A549 (cell line): ENCODE results near the gene PPID. TPM values are rescaled to one million over a fixed set of nuclear protein-coding genes. Genes with fewer than 3 reads are reported as not detected.

ENCODE experiments used
- ATAC-seq, 2 experiments: fragments of 200-7000 bp in 1 of 2; fragments of >200 bp in 1 of 2; cut with Nextera tagmentation in 1 of 2; cut with Tn5 transposase in 1 of 2; 3 replicates each; pipeline versions ENCODE4 v1.8.0 to v1.9.1; 2018 to 2020; ENCODE audit warnings: mild to moderate bottlenecking in 1 of 2, moderate library complexity in 1 of 2
- CTCF ChIA-PET: fragments of 300-600 bp; sonication (Branson Sonifier 250); formaldehyde crosslinking; extraction: SDS; loops from one replicate; lab custom pipeline; 2021; ENCODE audit warnings: antibody characterized with exemption, inconsistent platforms; lab: Yijun Ruan, JAX
- POLR2A ChIA-PET: fragments of 350-600 bp; formaldehyde crosslinking; extraction: SDS; loops from one replicate; lab custom pipeline; 2021; ENCODE audit warnings: antibody characterized with exemption, inconsistent platforms; lab: Yijun Ruan, JAX
- DNase-seq, 2 experiments: peaks; one replicate each; pipeline versions ENCODE4 v3.0.0 to v3.0.0-alpha.2; 2011 to 2016; ENCODE audit warnings: low read depth in 1 of 2, low spot score in 1 of 2
- FAIRE-seq: peaks from 2 replicates; lab custom pipeline; 2011; peaks lifted over from hg19 to GRCh38; lab: Jason Lieb, UNC
- H3K27ac ChIP-seq, 2 experiments: fragments of >200 bp; sonication (Bioruptor Twin); formaldehyde crosslinking; 3 replicates each; pipeline ENCODE4 v1.5.1; 2016 to 2017
- H3K4me1 ChIP-seq: fragments of >200 bp; sonication (Bioruptor Twin); formaldehyde crosslinking; 3 replicates; pipeline ENCODE4 v1.6.1; 2016
- H3K4me2 ChIP-seq: fragments of >200 bp; sonication (Bioruptor Twin); formaldehyde crosslinking; 3 replicates; pipeline ENCODE4 v1.6.1; 2016
- H3K4me3 ChIP-seq: fragments of >200 bp; sonication (Bioruptor Twin); formaldehyde crosslinking; 3 replicates; pipeline ENCODE4 v1.5.1; 2016
- H3K9me3 ChIP-seq: fragments of >200 bp; sonication (Bioruptor Twin); formaldehyde crosslinking; 3 replicates; pipeline ENCODE4 v1.6.1; 2016
- ATOH8 ChIP-seq: fragments of 250-450 bp; sonication (Bioruptor Pico); IDR thresholded peaks from 2 replicates; pipeline ENCODE4 v1.5.0; 2020; ENCODE audit warnings: low read depth, mild to moderate bottlenecking, moderate library complexity
- CEBPB ChIP-seq, 2 experiments: fragments of >200 bp in 1 of 2; sonication (Bioruptor Twin) in 1 of 2; formaldehyde crosslinking in 1 of 2; IDR thresholded peaks; 2 replicates each; pipeline ENCODE4 v1.6.1; 2012 to 2016
- E2F6 ChIP-seq: IDR thresholded peaks from 2 replicates; pipeline ENCODE4 v1.6.1; 2012; ENCODE audit warnings: low read depth, borderline replicate concordance
- HEYL ChIP-seq: fragments of 250-450 bp; sonication (Bioruptor Pico); IDR thresholded peaks from 2 replicates; pipeline ENCODE4 v1.8.0; 2021; ENCODE audit warnings: mild to moderate bottlenecking, moderate library complexity
- JUN ChIP-seq, 2 experiments: fragments of >200 bp; sonication (Bioruptor Twin); formaldehyde crosslinking; IDR thresholded peaks; 2 replicates in 1 of 2; 3 replicates in 1 of 2; pipeline ENCODE4 v1.6.1; 2016 to 2017
- JUNB ChIP-seq: fragments of >200 bp; sonication (Bioruptor Twin); formaldehyde crosslinking; IDR thresholded peaks from 2 replicates; pipeline ENCODE4 v1.6.1; 2016
- MAFK ChIP-seq: fragments of 450-650 bp; IDR thresholded peaks from 2 replicates; pipeline ENCODE4 v1.6.1; 2014; ENCODE audit not compliant: partially characterized antibody
- MYC ChIP-seq: IDR thresholded peaks from 2 replicates; pipeline ENCODE4 v1.6.1; 2012; ENCODE audit warnings: mild to moderate bottlenecking, inconsistent platforms, low read length, improper control_type of control experiment, borderline replicate concordance
- PHF8 ChIP-seq: fragments of 200-600 bp; sonication (generic); IDR thresholded peaks from 2 replicates; pipeline ENCODE4 v1.6.1; 2016; ENCODE audit warnings: low read depth, mild to moderate bottlenecking, antibody characterized with exemption, moderate library complexity, borderline replicate concordance
- POLR2A ChIP-seq: IDR thresholded peaks from 2 replicates; pipeline ENCODE4 v1.6.1; 2012; ENCODE audit warnings: mild to moderate bottlenecking, low read length
- SREBF2 ChIP-seq: fragments of 450-650 bp; IDR thresholded peaks from 2 replicates; pipeline ENCODE4 v1.6.1; 2014; ENCODE audit warnings: mild to moderate bottlenecking, moderate library complexity
- ZNF302 ChIP-seq: fragments of 250-450 bp; sonication (Bioruptor Pico); IDR thresholded peaks from 2 replicates; pipeline ENCODE4 v1.9.0; 2021; ENCODE audit warnings: inconsistent platforms, mild to moderate bottlenecking, moderate library complexity
- WGBS: methylation state at CpG from one replicate; pipeline ENCODE4 v1.1.6; 2017; ENCODE audit errors: missing lambda C conversion rate; 5-methylcytosine and 5-hydroxymethylcytosine counted together
- polyA minus RNA-seq: library from RNA; depleted of rRNA, polyadenylated mRNA; stranded (reverse); fragments of >200 nt; gene quantifications from 2 replicates; pipeline ENCODE4 v1.2.3, GENCODE V29; 2011; rRNA and poly(A)+ RNA removed
- polyA plus RNA-seq, 4 experiments: library from polyadenylated mRNA; depleted of rRNA in 3 of 4; stranded (reverse); fragments of >200 nt; fragmentation: RNase III in 1 of 4; extraction: RNeasy Plus Mini Kit Qiagen cat#74134 plus additional on column Dnase treatment in 1 of 4; gene quantifications; 2 replicates in 3 of 4; 3 replicates in 1 of 4; pipeline ENCODE4 v1.2.3, GENCODE V29; 2011 to 2017
- TF ChIP-seq, protein P1 (sequence below): fragments of >200 bp; sonication (Bioruptor Twin); formaldehyde crosslinking; IDR thresholded peaks from 3 replicates; pipeline ENCODE4 v1.6.1; 2016
- TF ChIP-seq, protein P2 (sequence below): fragments of 150-350 bp; IDR thresholded peaks from 2 replicates; pipeline ENCODE4 v1.6.1; 2014; ENCODE audit warnings: low read depth, mild to moderate bottlenecking, low read length
- TF ChIP-seq, protein P3 (sequence below): IDR thresholded peaks from 2 replicates; pipeline ENCODE4 v1.6.1; 2012
- TF ChIP-seq, protein P4 (sequence below): fragments of 450-650 bp; IDR thresholded peaks from 2 replicates; pipeline ENCODE4 v1.6.1; 2014; ENCODE audit warnings: antibody characterized with exemption

Gene PPID
- polyA plus RNA-seq (2011; rRNA removed) (30.7 and 31.6 TPM in 2 replicates), polyA plus RNA-seq (2017; fragmentation: RNase III; extraction: RNeasy Plus Mini Kit Qiagen cat#74134 plus additional on column Dnase treatment) (43.3 to 52.1 TPM (median 44.1 TPM) in 3 replicates), polyA minus RNA-seq (7.1 and 7.4 TPM in 2 replicates)
- 23.7 and 26.6 TPM in 2 replicates for polyA plus RNA-seq (2012; cell fraction: cytosol; rRNA removed)
- polyA plus RNA-seq (2012; cell fraction: nucleus; rRNA removed) = 9.0 and 14.4 TPM in 2 replicates

DNA sequence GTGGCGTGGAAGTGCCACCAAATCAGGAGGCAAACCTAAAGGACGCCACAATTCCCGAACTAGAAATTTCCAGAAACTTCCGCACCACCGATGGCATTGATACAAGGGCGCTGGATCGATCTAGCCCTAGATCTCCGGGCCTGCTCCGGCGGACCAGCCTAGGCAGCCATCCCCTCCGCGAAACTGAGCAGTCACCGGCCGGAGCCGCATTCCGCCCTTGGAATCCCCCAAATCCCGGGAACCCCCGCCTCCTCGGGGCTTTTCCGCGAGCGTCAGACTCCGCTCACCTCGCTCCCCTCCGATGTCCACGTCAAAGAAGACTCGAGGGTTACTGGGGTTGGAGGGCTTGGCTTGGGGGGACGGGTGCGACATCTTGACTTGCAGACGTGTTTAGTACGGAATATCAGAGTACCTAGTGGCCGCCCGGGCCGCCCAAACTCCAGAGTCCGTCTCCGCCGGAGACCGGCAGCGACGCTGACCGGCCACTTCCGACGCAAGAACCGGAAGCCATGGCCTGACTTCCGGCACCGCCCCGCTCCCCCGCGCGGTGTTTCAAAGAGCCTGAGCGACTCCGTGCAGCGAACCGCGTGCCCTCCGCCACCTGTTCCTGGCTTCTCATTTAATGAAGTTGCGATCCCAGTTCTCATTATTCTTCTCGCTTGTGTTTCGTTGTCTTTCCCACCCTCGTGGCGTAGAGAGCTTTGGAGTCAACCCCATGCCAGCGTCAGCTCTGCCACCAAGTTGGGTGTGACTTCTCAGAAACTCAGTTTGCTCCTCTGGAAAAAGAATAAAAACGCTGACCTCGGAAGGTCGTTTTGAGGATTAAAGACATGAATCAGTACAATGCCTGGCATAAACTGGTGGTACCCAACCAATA is at the start of gene PPID:
PPID (minus strand) TSS at position 480 of the 877 bp plus-strand sequence; CDS start at position 372, 108 bp downstream.
- Histone ChIP-seq H3K4me2 (peak within 1 kb of the TSS; percentile 85), H3K4me1 (no peaks in the 10 kb centered on the region), H3K4me3 (peak within 1 kb of the TSS; percentile 80), H3K27ac (peak within 1 kb of the TSS; percentile 86 to 95), H3K9me3 (no peaks in the 10 kb centered on the region)
- WGBS = 0% methylated on average over 26 of the region's 65 CpGs
- FAIRE-seq (no peak), DNase-seq (peak; percentile 67 to 84), ATAC-seq (peak; percentile 98 to 99)
- POLR2A ChIA-PET = no interaction called here
- TF ChIP-seq, protein P1, sequence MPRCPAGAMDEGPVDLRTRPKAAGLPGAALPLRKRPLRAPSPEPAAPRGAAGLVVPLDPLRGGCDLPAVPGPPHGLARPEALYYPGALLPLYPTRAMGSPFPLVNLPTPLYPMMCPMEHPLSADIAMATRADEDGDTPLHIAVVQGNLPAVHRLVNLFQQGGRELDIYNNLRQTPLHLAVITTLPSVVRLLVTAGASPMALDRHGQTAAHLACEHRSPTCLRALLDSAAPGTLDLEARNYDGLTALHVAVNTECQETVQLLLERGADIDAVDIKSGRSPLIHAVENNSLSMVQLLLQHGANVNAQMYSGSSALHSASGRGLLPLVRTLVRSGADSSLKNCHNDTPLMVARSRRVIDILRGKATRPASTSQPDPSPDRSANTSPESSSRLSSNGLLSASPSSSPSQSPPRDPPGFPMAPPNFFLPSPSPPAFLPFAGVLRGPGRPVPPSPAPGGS = peak; percentile 75
- no peak for TF ChIP-seq ATOH8 (CRISPR knock-in tag)
- TF ChIP-seq, protein P2, sequence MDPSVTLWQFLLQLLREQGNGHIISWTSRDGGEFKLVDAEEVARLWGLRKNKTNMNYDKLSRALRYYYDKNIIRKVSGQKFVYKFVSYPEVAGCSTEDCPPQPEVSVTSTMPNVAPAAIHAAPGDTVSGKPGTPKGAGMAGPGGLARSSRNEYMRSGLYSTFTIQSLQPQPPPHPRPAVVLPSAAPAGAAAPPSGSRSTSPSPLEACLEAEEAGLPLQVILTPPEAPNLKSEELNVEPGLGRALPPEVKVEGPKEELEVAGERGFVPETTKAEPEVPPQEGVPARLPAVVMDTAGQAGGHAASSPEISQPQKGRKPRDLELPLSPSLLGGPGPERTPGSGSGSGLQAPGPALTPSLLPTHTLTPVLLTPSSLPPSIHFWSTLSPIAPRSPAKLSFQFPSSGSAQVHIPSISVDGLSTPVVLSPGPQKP = no peak
- peak; percentile 77 for TF ChIP-seq POLR2A
- peak; percentile 75 to 88 for TF ChIP-seq JUN (IDR thresholded peaks at IDR 0.05)
- no peak for TF ChIP-seq ZNF302 (CRISPR knock-in tag)
- no peak for TF ChIP-seq HEYL (CRISPR knock-in tag)
- peak; percentile 88 for TF ChIP-seq MYC
- peak; percentile 52 for TF ChIP-seq PHF8
- no peak for TF ChIP-seq CEBPB (IDR thresholded peaks at IDR 0.05)
- TF ChIP-seq, protein P3, sequence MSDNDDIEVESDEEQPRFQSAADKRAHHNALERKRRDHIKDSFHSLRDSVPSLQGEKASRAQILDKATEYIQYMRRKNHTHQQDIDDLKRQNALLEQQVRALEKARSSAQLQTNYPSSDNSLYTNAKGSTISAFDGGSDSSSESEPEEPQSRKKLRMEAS = peak; percentile 92
- TF ChIP-seq SREBF2 = no peak
- TF ChIP-seq, protein P4, sequence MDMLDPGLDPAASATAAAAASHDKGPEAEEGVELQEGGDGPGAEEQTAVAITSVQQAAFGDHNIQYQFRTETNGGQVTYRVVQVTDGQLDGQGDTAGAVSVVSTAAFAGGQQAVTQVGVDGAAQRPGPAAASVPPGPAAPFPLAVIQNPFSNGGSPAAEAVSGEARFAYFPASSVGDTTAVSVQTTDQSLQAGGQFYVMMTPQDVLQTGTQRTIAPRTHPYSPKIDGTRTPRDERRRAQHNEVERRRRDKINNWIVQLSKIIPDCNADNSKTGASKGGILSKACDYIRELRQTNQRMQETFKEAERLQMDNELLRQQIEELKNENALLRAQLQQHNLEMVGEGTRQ = no peak
- TF ChIP-seq E2F6 = peak; percentile 52; the same call in 1 of the 2 replicates
- peak; percentile 6 for TF ChIP-seq MAFK
- no peak for TF ChIP-seq JUNB
- CTCF ChIA-PET = interaction anchor here (0.7 kb wide), 1 partner anchor 325 kb away, joined by 3 read pairs; no protein-coding TSS in a partner anchor

GRCh38 chr4:158771776-158772175 is 48.6 kb upstream of the PPID start:
- ChIA-PET POLR2A (no interaction called here), CTCF (no interaction called here)
- Histone ChIP-seq H3K9me3 (no peaks in the 10 kb centered on the region), H3K4me3 (no peak overlapping the region), H3K4me1 (peaks cover 27% of the 10 kb centered on the region; the same call in 2 of the 3 replicates), H3K4me2 (no peak overlapping the region), H3K27ac (no peak overlapping the region)
- no peak for FAIRE-seq
- ATAC-seq = no peak
- no peak for TF ChIP-seq HEYL (CRISPR knock-in tag)
- WGBS = 83% methylated on average over 2 of the region's 2 CpGs
- no peak for DNase-seq
